Aorta (tissue), 5 donors: ENCODE data around the gene GINS2. TPM values are rescaled to one million over a fixed set of nuclear protein-coding genes. Genes with fewer than 3 reads are reported as not detected.

Experiments
- ATAC-seq: fragments of 200-7000 bp; cut with Tn5 transposase; one replicate; pipeline ENCODE4 v1.9.1; 2022; ENCODE audit warnings: moderate library complexity; ENCODE audit not compliant: low FRiP score
- DNase-seq, 2 donors: peaks; one replicate each; pipeline ENCODE4 v3.0.0-alpha.2; 2020
- H3K27ac ChIP-seq, 2 donors: one replicate each; pipeline ENCODE4 v1.5.1; 2013; ENCODE audit warnings: low read length in 2 of 2, mild to moderate bottlenecking in 2 of 2, moderate library complexity in 2 of 2, control low read depth in 1 of 2, inconsistent platforms in 1 of 2, low read depth in 1 of 2
- H3K27me3 ChIP-seq, 2 donors: one replicate each; pipeline ENCODE4 v1.6.1; 2013; ENCODE audit warnings: control low read depth in 1 of 2, low read length in 1 of 2, mild to moderate bottlenecking in 1 of 2, moderate library complexity in 1 of 2; ENCODE audit not compliant: insufficient read depth in 2 of 2, control insufficient read depth in 1 of 2
- H3K36me3 ChIP-seq, 2 donors: one replicate each; pipeline ENCODE4 v1.6.1; 2013; ENCODE audit warnings: control low read depth in 1 of 2, low read length in 1 of 2, mild to moderate bottlenecking in 1 of 2; ENCODE audit not compliant: insufficient read depth in 2 of 2, control insufficient read depth in 1 of 2
- H3K4me1 ChIP-seq, 2 donors: one replicate each; pipeline ENCODE4 v1.6.1; 2013; ENCODE audit warnings: low read length in 2 of 2, control low read depth in 1 of 2, mild to moderate bottlenecking in 1 of 2, moderate library complexity in 1 of 2; ENCODE audit not compliant: insufficient read depth in 2 of 2, control insufficient read depth in 1 of 2
- H3K4me3 ChIP-seq, 2 donors: one replicate each; pipeline ENCODE4 v1.5.1; 2013; ENCODE audit warnings: low read length in 2 of 2, control low read depth in 1 of 2, mild to moderate bottlenecking in 1 of 2
- H3K9me3 ChIP-seq: one replicate; pipeline ENCODE4 v1.6.1; 2013; ENCODE audit warnings: mild to moderate bottlenecking, low read length; ENCODE audit not compliant: control insufficient read depth
- WGBS, 2 donors: extraction: QIAGEN DNeasy Blood & Tissue Kit; methylation state at CpG; one replicate each; pipeline ENCODE4 v1.1.7; 2013; 5-methylcytosine and 5-hydroxymethylcytosine counted together
- intact Hi-C, 2 donors: fragments of 100-400 bp; cut with DNase I; formaldehyde crosslinking; loops; one replicate each; pipeline versions ENCODE4 v1.14.2 to v1.15.0; 2022
- polyA plus RNA-seq, 2 donors: library from polyadenylated mRNA; stranded (reverse); fragments of 200-250 nt; gene quantifications; one replicate each; pipeline ENCODE4 v1.2.3, GENCODE V29; 2013
- total RNA-seq, 2 donors: library from RNA; stranded (reverse); fragmentation: NEBNext Ultra II Directional; extraction: Animal tissue kit (Norgen Biotek cat#: 25700); gene quantifications; one replicate each; pipeline ENCODE4 v1.2.1, GENCODE V29; 2021
- donor health status: healthy with polysubstance abuse.
- donor health status: Bipolar disorder and iron deficiency.
- donor health status: DM: no; HTN: no; CAD: no.
- donor health status: DM: no; HTN: no; CAD: no.
- donor health status: DM: yes; HTN: yes; CAD: no.

Gene GINS2
- total and polyA plus RNA-seq, 4 donors, result 0.23 to 0.75 (median 0.66) TPM

DNA sequence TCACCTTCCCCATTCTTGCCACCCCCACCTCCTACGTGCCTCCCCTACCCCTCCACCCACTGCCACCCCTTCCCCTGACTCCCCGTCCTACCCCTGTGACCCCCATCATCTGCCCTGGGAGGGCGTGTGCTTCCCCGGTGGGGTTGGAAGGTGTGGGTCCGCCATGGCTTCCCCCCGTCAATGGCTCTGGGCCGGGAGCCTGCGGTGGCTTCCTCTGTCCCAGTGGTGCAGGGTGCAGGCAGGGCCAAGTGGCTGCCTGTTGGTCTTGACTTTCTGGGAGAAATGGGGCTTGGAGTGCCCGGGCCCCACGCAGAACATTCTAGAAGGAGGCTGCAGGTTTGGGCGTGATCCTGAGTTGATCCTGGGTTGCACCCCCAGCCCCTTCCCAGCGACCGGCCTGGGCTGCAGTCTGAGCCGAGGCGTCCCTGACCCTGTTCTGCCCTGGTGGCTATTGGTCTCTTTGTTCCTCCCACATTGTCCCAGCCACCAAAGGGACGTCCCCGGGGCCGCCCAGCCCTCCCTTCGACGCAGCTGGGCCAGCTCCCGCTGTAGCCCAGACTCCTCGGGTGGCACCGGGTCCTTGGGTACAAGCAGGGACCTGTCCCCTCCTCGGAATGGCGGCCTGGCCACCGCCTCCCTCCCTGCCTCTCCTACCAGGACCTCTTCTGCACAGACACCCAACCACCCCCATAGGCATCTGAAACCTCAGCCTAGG lies 49.9 kb downstream of the GINS2 start:
- no peak for ATAC-seq
- Histone ChIP-seq H3K36me3 (no peaks in the 10 kb centered on the region), H3K4me3 (no peak overlapping the region), H3K4me1 (no peaks in the 10 kb centered on the region), H3K27ac (no peak overlapping the region), H3K27me3 (no peaks in the 10 kb centered on the region), H3K9me3 (no peaks in the 10 kb centered on the region)
- intact Hi-C loops, result no loop called here
- DNase-seq, result no peak
- 90 to 93% methylated on average over 25 to 26 of the region's 26 CpGs for WGBS, 2 donors

DNA sequence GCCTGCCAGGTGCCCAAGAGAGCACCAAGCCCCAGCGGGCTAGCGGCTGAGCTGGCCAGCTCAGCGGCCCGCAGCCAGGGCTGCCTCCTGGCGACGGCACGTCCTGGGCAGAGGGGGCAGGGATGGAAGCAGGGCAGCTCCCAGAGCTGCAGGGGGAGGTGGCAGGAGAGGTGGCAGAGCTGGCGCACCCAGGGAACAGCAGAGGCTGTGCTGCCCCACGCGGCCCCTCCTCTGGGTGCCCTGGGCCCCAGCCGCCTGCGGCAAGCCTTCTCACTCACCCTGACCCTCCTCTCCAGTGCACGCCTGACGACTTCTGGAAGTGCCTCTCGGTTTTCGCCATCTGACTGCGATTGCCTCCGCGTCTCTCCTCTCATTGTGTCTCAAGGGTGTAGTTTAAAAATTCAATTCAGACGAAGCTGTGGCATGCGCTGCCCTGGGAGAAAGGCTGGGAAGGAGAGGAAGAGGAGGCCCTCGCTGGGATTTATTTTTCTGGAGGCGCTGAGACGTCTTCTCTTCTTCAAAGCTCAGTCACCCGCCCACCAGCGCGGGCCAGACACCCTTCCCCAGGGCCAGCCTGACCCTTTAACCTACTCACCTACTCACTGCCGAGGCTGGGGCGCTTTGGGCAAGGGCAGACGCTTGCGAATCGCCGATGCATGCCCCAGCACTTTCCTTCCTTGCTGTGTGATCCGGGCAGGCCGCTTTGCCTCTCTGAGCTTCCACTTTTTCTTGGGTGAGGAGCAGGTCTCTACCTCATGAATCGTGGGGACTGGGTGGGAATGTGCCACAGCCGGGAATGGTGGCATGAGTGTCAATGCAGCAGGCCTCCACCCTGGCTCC lies 50.7 kb downstream of the GINS2 start:
- no peak for ATAC-seq
- no peak overlapping the region for H3K27ac ChIP-seq

DNA sequence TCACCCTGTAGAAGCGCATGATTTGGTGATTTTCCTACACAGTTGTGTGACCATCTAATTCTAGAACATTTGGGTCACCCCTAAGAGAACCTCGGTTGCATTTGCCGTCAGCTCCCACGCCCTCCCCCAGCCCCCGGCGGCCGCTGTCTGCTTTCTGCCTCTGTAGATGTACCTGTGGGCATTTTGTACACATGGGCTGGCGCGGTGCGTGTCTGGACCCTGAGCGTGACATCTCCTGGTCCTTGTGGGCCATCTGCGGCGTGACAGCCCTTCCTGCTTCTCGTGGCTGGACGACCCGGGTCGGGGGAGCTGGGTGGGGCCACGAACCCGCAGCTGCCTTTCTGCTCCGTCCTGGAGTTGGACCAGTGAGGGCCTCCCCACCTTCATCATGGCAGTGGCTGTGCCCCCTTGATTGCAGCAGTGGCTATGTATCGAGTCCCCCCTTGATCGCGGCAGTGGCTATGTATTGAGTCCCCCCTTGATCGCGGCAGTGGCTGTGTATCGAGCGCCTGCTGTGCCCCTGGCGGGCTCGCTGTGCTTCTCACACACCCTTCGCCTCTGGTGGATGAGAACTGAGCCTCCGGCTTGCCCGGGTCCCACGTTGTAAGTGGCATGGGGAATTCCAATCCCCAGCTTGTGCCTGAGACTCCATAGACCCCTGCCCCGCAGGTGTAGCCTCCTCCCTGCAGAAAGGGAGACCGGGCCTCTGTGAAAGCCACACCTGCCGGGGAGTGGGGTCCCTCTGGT lies 51.5 kb downstream of the GINS2 start:
- no peak for DNase-seq
- WGBS, 2 donors, result 88 to 95% methylated on average over 36 of the region's 36 CpGs
- Histone ChIP-seq H3K36me3 (no peaks in the 10 kb centered on the region), H3K27ac (no peak overlapping the region), H3K9me3 (no peaks in the 10 kb centered on the region), H3K4me1 (no peaks in the 10 kb centered on the region), H3K27me3 (no peaks in the 10 kb centered on the region), H3K4me3 (no peak overlapping the region)
- intact Hi-C loops, result no loop called here
- ATAC-seq, result no peak

More for the DNA sequence above, 50.7 kb downstream of the GINS2 start:
- Histone ChIP-seq H3K9me3 (no peaks in the 10 kb centered on the region), H3K4me3 (no peak overlapping the region), H3K27me3 (no peaks in the 10 kb centered on the region), H3K36me3 (no peaks in the 10 kb centered on the region), H3K4me1 (no peaks in the 10 kb centered on the region)
- no peak for DNase-seq
- WGBS, 2 donors, result 59 to 85% methylated on average over 37 of the region's 37 CpGs
- intact Hi-C loops, result no loop called here

DNA sequence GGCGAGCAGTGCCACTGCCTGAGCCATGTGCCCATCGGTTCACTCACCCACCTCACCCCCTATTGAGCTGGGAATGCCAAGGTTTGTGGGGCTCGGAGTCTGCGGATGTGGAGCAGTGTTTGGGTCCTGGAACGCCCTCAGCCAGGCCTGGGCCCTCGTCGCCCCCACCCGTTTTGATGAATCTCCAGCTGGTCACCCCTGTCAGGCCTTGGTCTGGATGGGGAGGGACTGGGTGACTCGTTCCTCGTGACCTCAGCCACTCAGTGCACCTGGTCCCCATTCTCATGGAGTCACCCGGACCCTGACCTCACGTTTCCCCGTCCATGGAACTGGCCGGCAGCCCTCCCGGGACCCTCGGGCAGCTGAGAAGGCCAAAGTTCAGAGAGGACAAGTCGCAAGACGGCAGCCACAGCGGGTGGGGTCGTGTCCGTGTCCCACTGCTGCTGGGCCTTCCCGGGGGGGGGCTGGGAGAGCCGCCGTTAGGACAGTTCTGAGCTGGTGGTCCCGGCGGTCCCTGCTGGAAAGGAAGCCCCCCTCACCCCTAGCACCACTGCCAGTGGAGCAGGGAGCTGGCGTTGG lies 52.4 kb downstream of the GINS2 start:
- DNase-seq, result no peak
- H3K4me3 ChIP-seq, result no peak overlapping the region
- no peaks in the 10 kb centered on the region for H3K9me3 ChIP-seq
- no peaks in the 10 kb centered on the region for H3K4me1 ChIP-seq
- no peaks in the 10 kb centered on the region for H3K36me3 ChIP-seq
- WGBS, 2 donors, result 83 to 92% methylated on average over 27 of the region's 27 CpGs
- intact Hi-C loops, result no loop called here
- H3K27me3 ChIP-seq, result no peaks in the 10 kb centered on the region
- ATAC-seq, result no peak
- no peak overlapping the region for H3K27ac ChIP-seq

DNA sequence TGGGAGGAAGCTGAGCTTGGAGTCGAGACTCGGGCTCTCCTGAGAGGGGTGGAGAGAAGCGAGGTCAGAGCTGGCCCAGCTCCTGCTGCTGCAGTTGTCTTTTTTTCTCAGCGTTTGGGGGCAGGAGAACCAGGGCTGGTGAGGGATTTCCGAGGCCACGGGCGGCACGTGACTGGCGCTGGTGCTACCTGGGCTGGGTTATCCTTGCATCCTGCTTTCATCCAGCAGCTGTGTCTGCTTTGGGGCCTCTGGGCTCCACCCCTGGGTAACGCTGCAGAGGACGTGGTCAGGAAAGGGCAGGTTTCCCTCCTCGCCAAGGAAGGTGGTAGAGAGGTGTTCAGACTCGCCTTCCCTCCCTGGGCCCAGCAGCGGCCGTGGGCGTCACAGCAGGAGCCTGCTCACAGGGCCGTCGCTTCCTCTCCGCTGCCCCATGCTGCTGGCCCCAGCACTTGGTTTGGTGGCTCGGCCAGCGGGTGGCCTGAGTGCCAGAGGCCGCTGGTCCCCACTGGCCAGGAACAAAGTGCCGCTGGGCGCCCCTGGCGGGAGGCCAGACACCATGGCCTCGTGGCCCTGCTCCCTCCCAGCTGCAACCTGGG lies 53.1 kb downstream of the GINS2 start:
- H3K9me3 ChIP-seq, result no peaks in the 10 kb centered on the region
- no peak overlapping the region for H3K27ac ChIP-seq
- DNase-seq (no peak), ATAC-seq (no peak)
- WGBS, 2 donors, result 73 to 86% methylated on average over 26 of the region's 26 CpGs
- no peaks in the 10 kb centered on the region for H3K27me3 ChIP-seq
- H3K4me3 ChIP-seq, result no peak overlapping the region
- no peaks in the 10 kb centered on the region for H3K4me1 ChIP-seq
- intact Hi-C loops, result no loop called here
- H3K36me3 ChIP-seq, result no peaks in the 10 kb centered on the region

DNA sequence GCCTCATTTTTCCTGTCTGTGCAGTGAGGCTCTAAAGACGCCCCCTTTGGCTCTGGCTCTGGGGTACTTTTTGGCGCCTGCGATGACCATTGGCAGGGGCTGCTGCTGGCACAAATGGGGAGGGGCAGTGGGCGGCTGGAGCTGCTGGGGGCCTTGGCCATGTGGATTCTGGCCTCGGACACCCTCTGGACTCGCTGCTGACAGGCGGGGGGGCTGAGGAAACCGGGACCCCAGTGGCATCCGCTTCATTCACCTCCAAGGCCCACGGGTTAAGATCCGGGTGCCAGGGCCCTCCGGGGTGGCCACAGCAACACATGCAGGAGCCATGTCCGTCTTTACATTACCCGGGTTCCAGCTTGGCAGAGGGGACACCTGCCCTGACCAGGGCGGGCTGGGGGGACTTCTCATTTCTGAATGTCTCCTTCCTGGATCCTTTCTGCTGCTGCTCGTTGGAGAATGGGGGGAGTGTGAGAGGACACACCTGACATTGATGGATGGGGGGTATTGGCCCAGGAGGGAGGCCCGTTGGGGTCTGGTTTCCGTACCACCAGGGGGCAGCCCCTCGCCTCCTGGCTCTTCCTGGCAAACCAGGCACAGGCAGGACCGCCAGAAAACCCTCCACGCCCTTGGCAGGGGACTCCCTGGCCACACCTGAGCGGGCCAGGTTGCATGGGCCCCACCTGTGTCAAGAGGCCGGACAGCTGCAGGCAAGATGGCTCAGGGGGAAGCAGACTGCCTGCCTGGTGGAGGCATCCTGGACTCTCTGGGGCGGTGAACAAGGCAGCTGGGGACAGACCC lies 53.8 kb downstream of the GINS2 start:
- intact Hi-C loops, result no loop called here
- ATAC-seq (no peak), DNase-seq (no peak)
- H3K27ac ChIP-seq, result no peak overlapping the region
- H3K9me3 ChIP-seq, result no peaks in the 10 kb centered on the region
- no peaks in the 10 kb centered on the region for H3K4me1 ChIP-seq
- 82 to 89% methylated on average over 24 of the region's 24 CpGs for WGBS, 2 donors
- no peak overlapping the region for H3K4me3 ChIP-seq
- no peaks in the 10 kb centered on the region for H3K36me3 ChIP-seq
- H3K27me3 ChIP-seq, result no peaks in the 10 kb centered on the region

DNA sequence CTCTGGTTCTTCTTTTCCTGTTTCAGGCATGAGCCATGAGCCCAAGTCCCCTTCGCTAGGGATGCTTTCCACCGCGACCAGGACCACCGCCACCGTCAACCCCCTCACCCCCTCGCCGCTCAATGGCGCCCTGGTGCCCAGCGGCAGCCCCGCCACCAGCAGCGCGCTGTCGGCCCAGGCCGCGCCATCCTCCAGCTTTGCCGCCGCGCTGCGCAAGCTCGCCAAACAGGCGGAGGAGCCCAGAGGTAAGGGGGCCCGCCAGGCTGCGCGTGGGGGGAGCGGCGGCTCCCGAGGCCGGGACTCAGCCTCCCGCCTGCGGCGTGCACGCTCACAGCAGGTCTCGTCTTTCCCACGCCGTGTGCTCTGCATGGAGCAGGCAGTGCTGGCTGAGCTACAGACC lies 54.9 kb downstream of the GINS2 start:
- intact Hi-C loops, result no loop called here
- ATAC-seq (no peak), DNase-seq (no peak)
- Histone ChIP-seq H3K9me3 (no peaks in the 10 kb centered on the region), H3K27ac (no peak overlapping the region), H3K36me3 (no peaks in the 10 kb centered on the region), H3K4me3 (no peak overlapping the region), H3K27me3 (no peaks in the 10 kb centered on the region), H3K4me1 (no peaks in the 10 kb centered on the region)
- WGBS, 2 donors, result 94 to 96% methylated on average over 29 to 35 of the region's 35 CpGs

DNA sequence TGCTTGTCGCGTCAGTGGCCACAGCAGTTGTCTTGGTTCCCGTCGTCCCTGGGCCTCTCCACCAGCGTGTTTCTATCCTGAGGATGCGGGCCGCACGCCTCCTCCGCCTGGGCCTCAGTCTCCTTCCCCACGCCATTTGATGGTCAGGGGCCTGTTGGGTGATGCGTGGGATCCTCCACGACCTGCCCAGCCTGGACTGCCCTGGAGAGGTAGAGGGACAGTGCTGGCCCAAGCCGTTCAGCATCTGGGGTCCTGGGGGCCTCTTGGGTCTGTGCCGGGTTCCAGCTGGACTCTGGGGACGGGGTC lies 55.4 kb downstream of the GINS2 start:
- no peaks in the 10 kb centered on the region for H3K27me3 ChIP-seq
- no peak overlapping the region for H3K27ac ChIP-seq
- DNase-seq (no peak), ATAC-seq (no peak)
- no peak overlapping the region for H3K4me3 ChIP-seq
- intact Hi-C loops, result no loop called here
- H3K4me1 ChIP-seq, result no peaks in the 10 kb centered on the region
- H3K9me3 ChIP-seq, result no peaks in the 10 kb centered on the region
- 93 to 97% methylated on average over 15 of the region's 15 CpGs for WGBS, 2 donors
- no peaks in the 10 kb centered on the region for H3K36me3 ChIP-seq
